GM21526 (cell line): ENCODE data around the gene NMUR1.
A peak's percentile ranks its signal among the peaks of the same experiment; 100 is the strongest.

Experiments used
- ATAC-seq: cut with Tn5 transposase; IDR thresholded peaks from one replicate; pipeline ENCODE4 v1.9.1; 2021; ENCODE audit warnings: moderate library complexity; ENCODE audit not compliant: unreplicated experiment, low FRiP score

Gene NMUR1

GRCh38 chr2:231527955-231528635 lies 2.1 kb downstream of the NMUR1 start:
- no peak for ATAC-seq

- no peak for ATAC-seq
These were observed 3.2 kb downstream of the NMUR1 start for GRCh38 chr2:231527091-231527395.

GRCh38 chr2:231526341-231527090 lies 3.7 kb downstream of the NMUR1 start:
- ATAC-seq = no peak

GRCh38 chr2:231525248-231526163 lies 4.7 kb downstream of the NMUR1 start:
- ATAC-seq = no peak

GRCh38 chr2:231524477-231525247 lies 5.6 kb downstream of the NMUR1 start:
- no peak for ATAC-seq

GRCh38 chr2:231523451-231524285 lies 6.6 kb downstream of the NMUR1 start:
- ATAC-seq = no peak

GRCh38 chr2:231522418-231523180 lies 7.6 kb downstream of the NMUR1 start:
- no peak for ATAC-seq

GRCh38 chr2:231521443-231521842 lies 8.8 kb downstream of the NMUR1 start:
- no peak for ATAC-seq

- no peak for ATAC-seq
These were observed 10.2 kb downstream of the NMUR1 start for GRCh38 chr2:231519975-231520555.

- ATAC-seq = no peak
These were observed 11.5 kb downstream of the NMUR1 start for GRCh38 chr2:231518771-231519170.

GRCh38 chr2:231515603-231516002 lies 14.6 kb downstream of the NMUR1 start:
- ATAC-seq = no peak

- ATAC-seq = no peak
These were observed 15.3 kb downstream of the NMUR1 start for GRCh38 chr2:231514951-231515297.

GRCh38 chr2:231514225-231514950 lies 15.9 kb downstream of the NMUR1 start:
- ATAC-seq = peak; percentile 96

GRCh38 chr2:231513746-231514224 lies 16.5 kb downstream of the NMUR1 start:
- no peak for ATAC-seq

GRCh38 chr2:231512222-231512621 lies 18.0 kb downstream of the NMUR1 start:
- no peak for ATAC-seq

- ATAC-seq = no peak
These were observed 26.5 kb downstream of the NMUR1 start for GRCh38 chr2:231503766-231504165.

GRCh38 chr2:231502596-231502995 lies 27.6 kb downstream of the NMUR1 start:
- no peak for ATAC-seq

- ATAC-seq = no peak
These were observed 32.6 kb downstream of the NMUR1 start for GRCh38 chr2:231497651-231498050.
